Limb (tissue), 2 donors: ENCODE measurements around the gene KRTDAP.

ENCODE experiments used
- DNase-seq, 2 donors: peaks; one replicate each; pipeline ENCODE4 v3.0.0-alpha.2; 2016; ENCODE audit errors: extremely low spot score in 2 of 2

KRTDAP gene

DNA sequence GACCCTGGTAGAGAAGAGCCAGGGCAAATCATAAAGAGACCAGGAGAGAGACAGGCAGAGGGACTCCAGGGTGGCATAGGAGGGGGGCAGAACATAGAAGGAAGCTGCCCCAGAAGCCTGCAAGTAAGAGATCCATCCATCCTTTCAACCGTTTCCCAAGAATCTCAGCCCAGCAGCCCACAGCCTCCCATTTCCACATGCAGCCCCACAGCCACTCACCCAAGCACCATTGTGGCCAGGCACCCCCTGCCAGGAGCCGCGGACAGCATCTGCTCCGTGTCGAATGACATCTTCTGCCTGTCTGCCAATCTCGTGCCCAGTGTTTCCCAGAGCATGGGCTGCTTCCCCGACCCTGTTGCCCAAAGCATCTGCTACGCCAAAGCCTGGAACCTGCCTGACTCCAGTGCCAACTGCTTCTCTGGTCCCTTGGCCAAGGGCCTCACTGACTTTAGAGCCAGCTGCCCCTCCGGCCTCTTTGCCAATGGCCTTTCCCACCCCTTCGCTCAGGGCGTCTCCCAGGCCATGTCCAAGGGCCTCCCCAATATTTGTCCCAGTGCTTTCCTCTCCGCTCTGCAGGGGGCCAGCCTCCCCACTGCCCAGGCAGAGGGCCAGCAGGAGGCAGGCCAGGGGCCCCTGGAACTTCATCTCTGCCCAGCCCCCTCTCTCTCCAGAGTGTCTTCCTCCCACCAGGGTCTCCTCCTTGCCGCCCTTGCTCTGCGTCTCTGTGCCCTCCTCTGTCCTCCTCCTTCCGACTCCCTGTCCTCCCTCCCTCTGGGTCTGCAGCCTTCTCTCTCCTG, 22.8 kb upstream of the KRTDAP start:
- DNase-seq: no peak

DNA sequence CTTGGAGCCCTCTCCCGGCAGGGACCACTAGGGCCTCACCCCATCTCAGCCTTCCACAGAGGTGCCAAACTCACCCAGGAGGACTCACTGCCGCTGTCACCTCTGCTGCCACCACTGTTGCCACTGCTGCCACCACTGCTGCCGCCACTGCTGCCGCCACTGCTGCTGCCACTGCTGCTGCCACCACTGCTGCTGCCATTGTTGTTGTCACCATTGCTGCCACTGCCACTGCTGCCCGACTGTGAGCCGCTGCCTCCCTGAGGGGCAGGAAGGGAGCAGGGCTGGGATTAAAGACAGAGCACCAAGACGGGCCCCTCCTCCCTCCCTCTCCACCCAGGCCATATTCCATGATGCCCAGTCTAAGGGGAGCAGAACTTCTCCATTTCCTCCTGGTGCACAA, 21.1 kb upstream of the KRTDAP start:
- no peak for DNase-seq

DNA sequence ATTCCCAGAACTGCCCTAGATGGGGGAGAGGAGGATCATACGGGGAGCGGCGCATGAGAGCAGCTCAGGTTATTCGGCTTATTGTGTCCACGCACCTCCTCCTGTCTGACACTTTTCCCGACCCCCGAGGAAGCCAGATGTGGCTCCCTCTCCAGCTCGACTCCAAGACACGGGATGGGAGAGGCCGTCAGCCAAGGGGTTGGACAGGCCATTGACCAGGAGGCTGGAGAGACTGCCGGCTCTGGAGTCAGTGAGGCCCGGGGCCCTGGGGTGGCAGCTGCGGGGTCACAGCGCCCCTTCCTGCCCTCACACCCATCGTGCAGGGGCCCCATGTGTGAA, 20.3 kb upstream of the KRTDAP start:
- no peak for DNase-seq

DNA sequence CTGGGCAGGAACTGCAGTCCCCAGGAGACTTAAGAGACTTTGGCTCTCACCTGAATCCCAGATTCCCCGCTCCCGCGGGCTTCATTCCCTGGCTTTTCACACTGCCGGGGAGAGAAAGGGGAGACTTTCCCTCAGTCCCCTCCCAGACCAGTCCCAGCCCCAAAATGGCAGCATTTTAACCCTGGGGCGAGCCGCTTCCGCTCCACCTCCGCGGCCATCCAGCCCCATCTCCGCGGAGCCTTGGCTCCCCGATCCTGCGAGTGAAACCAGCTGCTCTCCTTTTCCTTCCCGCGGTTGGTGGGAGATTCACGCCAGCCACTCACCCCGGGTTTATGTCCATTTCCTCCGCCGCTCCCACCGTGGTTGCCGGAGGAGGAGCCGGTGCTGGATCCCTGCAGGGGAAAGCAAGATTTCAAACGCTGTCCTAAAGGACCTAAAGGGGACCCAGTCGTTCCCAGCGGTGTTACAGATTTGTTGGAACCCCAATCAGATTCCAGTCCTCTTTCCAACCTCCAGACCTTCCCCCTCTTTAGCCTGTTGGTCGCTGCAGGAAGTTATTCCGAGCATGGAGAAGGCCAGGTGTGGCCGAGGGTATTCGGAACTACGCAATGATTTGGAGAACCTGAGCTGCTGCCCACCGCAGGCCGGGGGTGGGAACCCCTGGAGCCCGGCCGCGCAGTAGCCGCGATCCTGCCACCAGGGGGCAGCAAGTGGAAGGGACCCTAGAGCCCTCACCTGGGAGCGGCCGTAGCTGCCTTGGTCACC, 19.8 kb upstream of the KRTDAP start:
- peak; percentile 39 to 88 for DNase-seq

DNA sequence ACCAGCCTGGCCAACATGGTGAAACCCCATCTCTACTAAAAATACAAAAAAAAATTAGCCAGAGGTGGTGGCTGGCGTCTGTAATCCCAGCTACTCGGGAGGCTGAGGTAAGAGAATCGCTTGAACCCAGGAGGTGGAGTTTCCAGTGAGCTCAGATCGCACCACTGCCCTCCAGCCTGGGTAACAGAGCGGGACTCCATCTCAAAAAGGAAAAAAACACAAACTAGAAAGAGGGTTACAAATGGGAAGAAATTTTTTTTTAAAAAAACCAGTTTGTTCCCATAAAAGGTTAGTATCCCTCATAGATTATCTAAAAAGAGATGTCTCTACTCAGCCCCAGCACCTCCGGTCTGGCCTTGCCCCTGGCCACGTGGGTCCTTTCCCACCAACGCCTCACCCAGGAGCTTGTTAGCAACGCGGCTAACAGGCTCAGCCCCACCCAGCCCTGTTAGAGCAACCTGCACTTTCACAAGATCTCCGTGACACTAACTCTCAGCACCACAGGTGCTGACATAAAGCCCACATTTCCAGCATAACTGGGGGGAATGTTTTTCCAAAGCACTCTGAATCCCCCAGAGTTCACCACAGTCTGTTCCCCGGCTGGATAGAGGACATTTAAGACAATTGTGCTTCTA, 18.9 kb upstream of the KRTDAP start:
- DNase-seq: no peak

DNA sequence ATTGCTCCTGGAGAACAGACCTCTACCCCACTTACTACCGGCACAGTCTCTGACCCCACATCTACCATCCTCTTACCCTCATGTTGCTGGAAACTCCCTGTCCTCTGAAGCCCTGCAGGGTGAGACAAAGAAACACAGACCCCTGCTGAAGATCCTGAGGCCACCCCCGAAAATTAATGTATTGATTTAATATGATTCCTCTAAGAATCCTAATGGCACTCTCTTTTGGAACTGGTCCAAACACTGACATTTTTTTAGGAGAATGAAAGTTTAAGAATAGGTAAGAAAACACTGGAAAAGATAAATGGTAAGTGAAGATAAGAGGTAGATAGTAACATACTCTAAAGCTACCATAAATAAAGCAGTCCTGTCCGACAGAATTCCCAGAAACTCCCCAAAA, 17.9 kb upstream of the KRTDAP start:
- no peak for DNase-seq

DNA sequence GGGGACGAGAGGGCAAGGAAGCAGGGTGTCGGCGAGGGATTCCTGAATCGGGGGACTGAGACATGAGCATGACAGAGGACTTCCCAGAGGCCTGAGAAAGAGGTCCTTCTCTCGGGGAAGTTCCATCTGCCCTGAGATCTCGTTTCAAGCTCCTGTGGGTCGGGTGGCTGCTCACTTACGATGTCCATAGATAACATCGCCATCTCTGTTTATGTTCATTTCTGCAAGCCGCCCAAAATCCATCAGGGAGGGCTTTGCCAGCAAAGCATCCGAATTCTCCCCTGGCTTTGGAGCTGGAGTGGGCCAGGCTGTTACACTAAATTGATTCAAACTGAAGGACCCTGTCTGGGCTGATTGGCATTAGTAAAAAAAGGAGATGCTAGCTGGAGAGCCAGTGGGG, 17.3 kb upstream of the KRTDAP start:
- no peak for DNase-seq

DNA sequence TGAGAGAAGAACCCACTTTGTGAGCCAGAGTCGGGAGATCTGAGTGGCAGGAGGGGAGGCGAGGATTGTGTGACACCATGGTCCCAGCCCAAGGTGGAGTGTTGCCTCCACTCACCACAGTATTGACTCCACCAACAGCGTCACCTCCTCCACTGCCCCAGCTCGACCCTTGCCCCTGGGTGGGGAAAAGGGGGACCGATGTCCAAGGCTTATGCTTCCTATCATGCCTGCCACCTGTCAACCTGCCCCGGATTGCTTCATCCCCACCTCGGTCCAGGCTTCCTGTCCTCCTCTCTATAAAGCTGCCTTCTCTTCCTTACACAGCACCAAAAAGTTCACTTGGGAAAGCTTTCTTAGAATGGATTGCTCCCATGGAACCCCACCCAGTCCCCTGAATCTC, 15.7 kb upstream of the KRTDAP start:
- no peak for DNase-seq

DNA sequence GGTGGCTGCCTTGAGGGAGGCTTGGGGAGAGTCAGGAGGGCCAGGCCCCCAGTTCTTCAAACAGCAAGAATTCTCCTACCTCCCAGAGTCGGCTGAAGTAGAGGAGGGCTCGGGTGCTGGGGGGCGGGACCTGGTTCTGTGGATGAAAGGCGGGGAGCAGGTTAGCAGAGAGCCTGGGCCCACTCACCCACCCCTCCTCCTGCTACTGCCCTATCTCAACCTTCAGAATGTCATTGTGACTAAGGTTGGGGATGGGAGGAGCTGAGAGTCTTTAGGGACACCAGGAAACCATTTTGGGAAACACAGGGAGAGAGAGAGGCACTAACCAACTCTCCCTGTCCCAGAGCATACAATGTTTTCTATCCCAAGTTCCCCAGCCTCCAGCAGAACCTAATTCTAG, 12.5 kb upstream of the KRTDAP start:
- no peak for DNase-seq

DNA sequence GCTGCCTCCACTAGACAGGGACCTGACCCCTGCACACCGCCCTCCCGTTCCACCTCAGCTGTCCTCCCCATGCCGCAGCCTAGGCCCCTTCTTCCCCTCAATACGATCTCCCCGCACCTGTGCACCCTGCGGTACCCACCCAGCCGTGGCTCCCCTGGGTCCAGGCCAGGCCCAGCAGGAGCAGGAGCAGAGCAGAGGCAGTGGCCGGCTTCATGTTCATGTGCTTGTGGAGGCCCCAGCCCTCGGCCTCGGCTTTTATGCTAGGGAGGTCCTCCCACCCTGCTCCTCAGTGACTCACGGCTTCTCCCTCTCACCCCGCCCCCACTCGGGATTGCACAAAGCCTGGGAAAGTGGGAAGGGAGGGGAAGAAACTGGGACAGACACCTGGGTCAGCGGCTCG, 11.4 kb upstream of the KRTDAP start:
- no peak for DNase-seq

DNA sequence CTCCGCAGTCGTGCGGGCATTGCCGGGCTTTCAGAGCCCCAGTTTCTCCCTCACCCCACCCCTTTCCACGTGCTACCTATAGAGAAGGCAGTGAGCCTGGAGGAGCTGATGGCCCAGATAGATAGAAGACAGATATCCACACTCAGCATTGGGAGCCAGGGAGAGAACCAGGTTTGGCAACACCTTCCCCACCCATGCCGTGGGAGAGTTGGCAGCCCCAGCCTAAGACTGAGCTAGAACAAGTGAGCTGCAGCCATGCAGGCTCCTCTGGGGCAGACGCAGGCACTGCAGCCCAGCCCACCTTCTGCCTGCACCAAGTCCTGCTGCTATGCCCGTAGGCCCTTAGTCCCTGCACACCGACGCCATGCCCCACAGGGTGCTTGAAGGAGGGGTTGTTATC, 10.3 kb upstream of the KRTDAP start:
- no peak for DNase-seq

DNA sequence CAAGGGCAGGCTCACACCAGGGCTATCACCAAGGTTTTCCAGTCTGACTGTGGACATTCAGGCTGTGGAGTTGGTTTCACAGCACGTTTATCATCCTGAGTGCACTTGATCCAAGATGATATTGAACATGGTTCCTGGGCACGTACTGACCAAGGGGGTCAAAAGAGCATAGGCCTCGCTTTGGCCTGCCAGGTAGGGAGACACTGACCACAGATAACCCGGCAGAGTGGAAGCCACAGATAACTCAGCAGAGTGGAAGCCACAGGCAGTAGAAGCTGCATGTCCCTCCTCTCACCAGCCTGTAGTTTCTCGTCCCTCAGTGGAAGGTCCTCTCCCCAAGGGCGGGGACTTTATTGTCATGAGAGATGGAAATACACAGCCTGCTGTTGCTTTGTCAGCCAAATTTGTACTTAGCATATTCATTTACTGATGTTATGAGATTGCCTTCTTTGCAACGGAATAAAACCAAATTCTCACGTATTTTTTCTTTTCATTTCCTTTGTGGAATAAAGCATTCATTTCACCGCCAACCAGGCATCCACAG, 8.8 kb upstream of the KRTDAP start:
- DNase-seq: no peak

DNA sequence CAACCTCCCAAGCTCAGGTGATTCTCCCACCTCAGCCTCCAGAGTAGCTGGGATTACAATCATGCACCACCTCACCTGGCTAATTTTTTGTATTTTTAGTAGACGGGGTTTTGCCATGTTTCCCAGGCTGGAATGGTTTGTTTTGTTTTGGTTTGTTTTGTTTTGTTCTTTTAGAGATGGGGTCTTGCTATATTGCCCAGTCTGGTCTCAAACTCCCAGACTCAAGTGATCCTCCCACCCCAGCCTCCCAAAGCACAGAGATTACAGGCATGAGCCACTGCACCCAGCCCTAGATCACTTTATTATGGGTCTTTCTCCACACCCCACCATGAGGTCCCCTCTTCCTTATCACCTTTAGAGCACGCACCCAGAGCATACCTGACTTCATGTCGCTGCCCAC, 8.0 kb upstream of the KRTDAP start:
- DNase-seq: no peak

DNA sequence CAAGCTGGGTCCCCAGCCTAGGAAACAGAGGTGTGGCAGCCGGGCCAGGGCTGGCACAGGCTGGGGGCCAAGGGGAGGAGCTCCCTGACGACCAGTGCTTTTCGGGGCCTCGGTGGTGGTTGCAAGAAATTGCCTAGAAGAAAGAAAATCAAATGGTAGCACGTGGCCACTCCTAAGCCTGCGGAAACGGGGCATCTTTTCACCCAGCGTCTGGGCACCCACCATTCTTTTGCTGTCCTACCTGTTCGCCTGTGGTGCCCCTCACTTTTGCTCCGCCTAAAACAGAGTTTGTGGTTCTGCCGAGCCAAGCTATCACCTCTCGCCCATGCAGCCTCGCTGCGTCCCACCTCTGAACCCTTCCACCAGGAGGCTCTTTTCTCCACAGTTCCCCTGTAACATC, 7.1 kb upstream of the KRTDAP start:
- DNase-seq: no peak

DNA sequence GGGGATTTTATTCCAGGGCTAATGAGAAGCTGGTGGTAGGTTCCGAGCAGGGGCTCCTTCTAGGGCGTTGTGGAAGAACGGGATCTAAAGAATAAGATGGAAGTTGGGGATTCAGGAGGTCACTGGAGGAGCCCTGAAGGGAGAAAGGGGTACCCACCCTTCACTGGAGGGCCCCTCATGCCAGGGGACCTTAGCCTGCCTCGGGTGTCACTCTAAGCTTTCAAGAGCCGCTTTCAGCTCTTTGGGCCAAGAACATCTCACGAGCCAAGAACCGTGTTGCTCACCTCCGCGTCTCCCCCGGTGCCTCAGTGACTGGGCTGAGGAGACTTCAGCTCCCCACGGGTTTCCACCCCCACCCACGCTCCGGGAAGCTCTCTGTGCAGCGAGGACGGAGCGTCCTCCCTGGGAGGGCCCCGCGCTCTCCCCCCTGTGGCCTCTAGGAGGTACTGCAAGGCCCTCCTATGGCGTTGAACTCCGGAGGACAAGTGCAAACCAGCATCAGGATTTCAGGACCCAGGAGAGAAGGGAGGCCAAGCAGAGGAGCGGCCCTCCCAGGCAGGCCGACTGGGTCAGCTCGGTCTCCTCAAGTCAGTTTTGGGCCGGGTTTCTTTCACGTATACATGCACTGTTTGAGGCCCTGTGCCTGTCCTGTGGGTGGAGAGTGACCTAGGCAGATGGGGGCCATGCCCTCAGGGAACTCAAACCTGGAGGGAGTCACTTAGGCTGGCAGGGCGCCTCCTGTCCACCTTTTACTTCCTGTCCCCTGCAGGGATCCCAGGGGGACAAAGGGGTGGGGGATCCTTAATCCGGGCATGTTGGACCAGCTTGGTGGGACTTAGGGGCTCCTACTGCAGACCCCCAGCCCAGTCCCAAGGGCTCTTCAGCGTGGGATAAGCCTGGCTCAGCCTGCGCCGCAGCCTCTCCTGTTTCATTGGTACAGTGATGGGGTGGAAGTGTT, 5.1 kb upstream of the KRTDAP start:
- peak; percentile 45 to 66 for DNase-seq

DNA sequence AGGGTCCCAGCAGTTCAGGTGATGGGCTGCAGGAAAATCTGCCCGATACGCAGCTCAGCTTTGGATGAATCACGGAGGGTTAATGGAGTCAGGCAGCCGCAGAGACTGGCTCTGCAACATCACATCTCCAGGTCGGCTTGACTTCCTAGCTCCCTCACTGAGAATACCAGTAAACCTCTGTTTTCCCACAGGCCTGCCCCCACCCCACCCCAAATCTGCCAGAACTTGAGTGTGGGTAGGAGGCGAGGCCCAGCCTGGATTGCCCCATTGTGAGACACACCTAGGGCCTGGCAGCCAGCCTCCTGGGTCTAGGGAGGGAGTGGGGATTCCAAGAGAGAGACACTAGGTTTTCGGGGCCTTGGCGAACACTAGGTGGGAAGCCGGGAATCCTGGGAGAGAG, 3.7 kb upstream of the KRTDAP start:
- DNase-seq: no peak

DNA sequence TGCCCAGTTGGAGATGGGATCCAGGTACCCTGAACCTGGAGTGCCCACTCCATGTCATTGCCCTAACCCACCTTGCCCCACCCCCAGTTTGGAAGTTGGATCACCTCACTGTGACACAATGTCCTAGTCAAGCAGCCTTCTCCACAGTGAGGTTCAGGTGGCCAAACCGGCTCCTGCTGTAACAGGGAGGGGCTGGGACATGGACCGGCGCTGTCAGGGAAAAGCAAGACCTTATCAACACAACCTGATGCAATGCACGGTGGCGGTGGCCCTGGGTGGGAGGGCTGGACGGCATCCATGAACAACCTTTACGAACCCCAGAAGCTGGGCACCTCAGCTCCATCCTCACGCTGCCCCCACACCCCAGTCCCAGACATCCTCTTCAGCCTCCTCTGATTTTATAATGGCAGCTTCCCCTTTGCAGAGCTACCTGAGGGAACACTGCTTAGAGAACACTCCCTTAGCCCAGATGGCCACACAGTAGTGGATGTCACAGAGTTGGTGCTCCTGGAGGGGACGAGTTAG, 1.6 kb upstream of the KRTDAP start:
- no peak for DNase-seq

DNA sequence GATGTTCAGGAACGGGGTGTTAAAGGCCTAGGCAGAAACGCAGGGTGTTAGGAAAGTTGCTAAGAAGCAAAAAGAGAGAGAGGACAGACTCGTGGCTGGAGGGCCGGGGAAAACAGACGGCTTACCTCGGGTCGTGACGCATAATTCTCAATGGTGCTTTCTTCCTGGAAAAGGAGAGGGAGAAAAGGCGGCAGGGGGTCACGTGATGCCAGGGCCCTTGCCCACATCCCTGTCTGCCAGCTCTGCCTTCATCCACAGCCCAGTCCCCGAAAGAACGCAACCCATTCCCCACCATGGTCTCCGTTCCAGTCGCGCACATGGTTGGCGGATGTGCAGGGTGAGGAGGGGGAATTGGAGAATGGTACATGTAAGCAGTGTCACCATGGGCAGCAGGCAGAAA, 1.6 kb downstream of the KRTDAP start:
- no peak for DNase-seq

DNA sequence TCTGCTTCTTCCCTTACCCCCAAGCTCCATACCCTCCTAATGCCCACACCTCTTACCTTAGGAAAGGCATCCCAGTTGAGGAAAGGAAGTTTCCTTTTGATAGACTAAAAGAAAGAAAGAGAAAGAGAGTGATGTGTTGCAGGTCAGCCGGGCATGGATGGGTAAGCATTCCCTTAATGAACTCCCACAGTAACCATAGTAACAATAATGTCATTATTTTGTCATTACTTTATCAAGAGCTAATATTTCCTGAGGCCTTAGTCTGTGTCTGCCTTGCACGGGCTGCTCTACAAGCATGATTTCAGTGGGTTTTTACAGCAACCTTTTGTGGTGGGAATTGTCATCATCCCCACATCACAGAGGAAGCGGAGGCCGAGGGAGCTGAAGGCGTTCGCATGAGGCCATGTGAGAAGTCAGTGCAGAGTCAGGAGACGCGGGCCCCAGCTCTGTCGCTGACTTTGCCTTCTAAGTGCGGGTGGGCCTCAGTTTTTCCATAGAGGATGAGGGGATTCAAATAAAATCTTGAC, 2.5 kb downstream of the KRTDAP start:
- no peak for DNase-seq

DNA sequence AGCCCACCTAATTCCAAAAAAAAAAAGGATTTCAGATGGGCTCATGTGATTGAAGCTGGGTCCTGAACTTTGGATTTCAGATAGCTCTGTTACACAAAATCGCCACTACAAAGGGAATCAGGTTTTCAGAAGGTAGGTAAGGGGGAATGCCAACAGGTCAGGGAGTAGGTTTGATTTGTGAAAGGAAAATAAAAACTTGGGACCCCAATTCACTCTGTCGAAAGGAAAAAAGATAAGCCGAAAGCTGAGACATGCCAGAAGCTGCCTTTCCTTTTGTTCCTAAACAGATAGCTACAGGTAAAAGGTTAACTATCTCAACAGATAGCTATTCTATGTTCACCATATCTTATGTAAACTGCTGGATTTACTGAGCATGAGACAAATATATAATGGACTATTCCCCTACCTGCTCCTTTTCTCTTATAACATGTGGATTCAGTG, 4.0 kb downstream of the KRTDAP start:
- DNase-seq: no peak
